ENCODE results near the gene TSPAN9. TPM values are rescaled to one million over a fixed set of nuclear protein-coding genes. Genes with fewer than 3 reads are reported as not detected.

The TSPAN9 gene
- total and polyA plus RNA-seq, 10 of the 15 experiments (the other 5 are each of a cell fraction or from before 2014, with no cell fraction given), result 0.03 to 1.0 (median 0.12) TPM; not detected in 5

GRCh38 chr12:3231399-3231876, 154.3 kb downstream of the TSPAN9 start (continued):
- TF ChIP-seq ZBTB40 (IDR thresholded peaks at IDR 0.05; ENCODE audit: borderline replicate concordance), result no peak
- no peak for TF ChIP-seq NR2F1 (conservative IDR thresholded peaks at IDR 0.05)
- no peak for TF ChIP-seq ZZZ3 (IDR thresholded peaks at IDR 0.05; ENCODE audit: control insufficient read depth, insufficient read length, low read depth)

GRCh38 chr12:3233797-3234196, 156.6 kb downstream of the TSPAN9 start:
- Histone ChIP-seq H3K9ac (ENCODE audit: control insufficient read depth, insufficient read depth, low read length) (no peak overlapping the region), H3K4me3 (no peak overlapping the region), H3K36me3 (ENCODE audit: control insufficient read depth in 2 of 2, insufficient read depth in 2 of 2, low read length in 1 of 2) (no peaks in the 10 kb centered on the region), H3K79me2 (ENCODE audit: control insufficient read depth, insufficient read depth, low read length) (no peaks in the 10 kb centered on the region), H4K20me1 (ENCODE audit: control insufficient read depth, insufficient read depth) (no peaks in the 10 kb centered on the region), H3K27me3 (replicated peaks in 1 of 2; ENCODE audit: control insufficient read depth in 2 of 2, insufficient read depth in 2 of 2, low read length in 1 of 2) (peaks cover 4 to 5% of the 10 kb centered on the region in 2 experiments; a peak in 3 of 4 replicates), H2AFZ (ENCODE audit: control insufficient read depth, low read depth, low read length) (no peak overlapping the region), H3K4me2 (ENCODE audit: control insufficient read depth, insufficient read depth) (no peak overlapping the region), H3K4me1 (ENCODE audit: control insufficient read depth, insufficient read depth, low read length) (no peaks in the 10 kb centered on the region), H3K9me3 (replicated peaks; ENCODE audit: control insufficient read depth, insufficient read depth, low read length) (no peaks in the 10 kb centered on the region; the same call in 2 of the 3 replicates), H3K27ac (ENCODE audit: control insufficient read depth, insufficient read depth) (no peak overlapping the region)
- ATAC-seq (no peak), FAIRE-seq (no peak), DNase-seq (ENCODE audit: low read depth, low spot score) (no peak)
- RAD21 ChIA-PET (ENCODE audit: unreplicated experiment), result no interaction called here
- WGBS (ENCODE audit: insufficient coverage, insufficient replicate concordance, low lambda C conversion rate, missing lambda C conversion rate), result 15% methylated on average over 5 of the region's 5 CpGs
- CTCF ChIA-PET, result interaction anchor here (1.0 to 1.5 kb wide), 3 partner anchors 21 to 67 kb away, joined by 3 read pairs; no protein-coding TSS in a partner anchor
- BruUV-seq (replicated peaks), result no TSS peak
- SMC1A ChIA-PET (ENCODE audit: uncharacterized antibody, unreplicated experiment), result no interaction called here
- intact Hi-C loops (cut with micrococcal nuclease; ENCODE audit: unreplicated experiment), result no loop called here
- in situ Hi-C loops (cut with MboI), result no loop called here
- POLR2A ChIA-PET, result no interaction called here
- TF ChIP-seq ZNF384 (IDR thresholded peaks at IDR 0.05; ENCODE audit: borderline replicate concordance, low read depth, low read length) (no peak), TBL1XR1 (IDR thresholded peaks at IDR 0.05; ENCODE audit: low read depth, low read length) (no peak), NBN (IDR thresholded peaks at IDR 0.05) (no peak), CTCF (IDR thresholded peaks at IDR 0.05 in 2 of 3, conservative IDR thresholded peaks at IDR 0.05 in 1 of 3; ENCODE audit: control insufficient read depth in 2 of 3, extremely low read depth in 1 of 3, insufficient read depth in 1 of 3, low read depth in 3 of 3, low read length in 3 of 3) (no peak), WRNIP1 (IDR thresholded peaks at IDR 0.05; ENCODE audit: borderline replicate concordance, low read depth, low read length) (no peak), TCF7 (IDR thresholded peaks at IDR 0.05; ENCODE audit: borderline replicate concordance) (no peak), ZBTB4 (CRISPR knock-in tag; IDR thresholded peaks at IDR 0.05) (no peak), SMARCA5 (IDR thresholded peaks at IDR 0.05) (no peak), IRF5 (IDR thresholded peaks at IDR 0.05; ENCODE audit: borderline replicate concordance) (no peak), STAT1 (conservative IDR thresholded peaks at IDR 0.05) (no peak)
